Vagina (tissue), 2 donors: ENCODE data around the gene VPS25.

Experiments used
- POLR2A ChIP-seq, 2 donors: fragments of 450-650 bp; IDR thresholded peaks; one replicate each; pipeline ENCODE4 v1.6.1; 2017; ENCODE audit warnings: antibody characterized with exemption in 2 of 2, mild to moderate bottlenecking in 2 of 2, moderate library complexity in 2 of 2
- POLR2AphosphoS5 ChIP-seq, 2 donors: sonication (generic); formaldehyde crosslinking; IDR thresholded peaks; one replicate each; pipeline ENCODE4 v1.9.0; 2017; ENCODE audit warnings: antibody characterized with exemption in 2 of 2, mild to moderate bottlenecking in 2 of 2, low read depth in 1 of 2; ENCODE audit not compliant: insufficient read depth in 1 of 2
- TF ChIP-seq, protein P1 (sequence below), 3 experiments: fragments of 450-650 bp in 2 of 3; fragments of 200-600 bp in 1 of 3; sonication (generic) in 1 of 3; IDR thresholded peaks; one replicate each; pipeline ENCODE4 v1.5.1; 2017 to 2019; ENCODE audit warnings: antibody characterized with exemption in 3 of 3, mild to moderate bottlenecking in 2 of 3, moderate library complexity in 2 of 3

DNA sequence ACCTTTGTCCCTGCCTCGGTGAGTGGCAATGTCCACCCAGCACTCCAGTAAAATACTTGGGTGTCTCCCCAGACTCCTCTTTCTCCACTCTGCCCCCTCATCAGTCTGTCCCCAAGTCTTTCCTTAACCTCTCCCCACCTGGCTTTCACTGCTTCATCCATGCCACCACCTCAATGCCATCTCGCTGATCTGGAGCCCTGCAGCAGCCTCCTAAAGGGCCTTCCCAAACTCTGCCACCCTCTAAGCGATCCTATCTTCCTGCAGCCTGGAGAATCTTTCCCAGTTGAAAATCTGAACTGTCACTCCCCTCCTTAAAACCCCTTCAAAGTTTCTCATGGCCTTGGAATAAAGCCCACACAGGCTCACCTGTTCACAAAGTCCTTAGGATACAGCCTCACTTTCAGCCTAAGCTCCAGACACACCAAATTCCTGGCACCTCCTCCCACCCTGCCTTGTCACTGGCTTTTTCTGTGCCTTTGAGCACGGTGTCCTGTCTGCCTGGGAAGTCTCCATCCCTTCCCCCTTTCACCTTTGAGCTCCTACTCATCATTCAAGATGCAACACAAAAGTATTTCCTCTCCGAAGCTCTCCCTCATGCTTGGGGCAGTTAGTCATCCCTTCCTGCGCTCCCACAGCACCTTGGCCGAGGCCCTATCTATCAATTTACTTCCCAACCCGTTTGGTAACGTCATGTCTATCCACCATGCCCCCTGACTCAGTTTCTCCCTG, 10.0 kb downstream of the VPS25 start:
- TF ChIP-seq, protein P1, sequence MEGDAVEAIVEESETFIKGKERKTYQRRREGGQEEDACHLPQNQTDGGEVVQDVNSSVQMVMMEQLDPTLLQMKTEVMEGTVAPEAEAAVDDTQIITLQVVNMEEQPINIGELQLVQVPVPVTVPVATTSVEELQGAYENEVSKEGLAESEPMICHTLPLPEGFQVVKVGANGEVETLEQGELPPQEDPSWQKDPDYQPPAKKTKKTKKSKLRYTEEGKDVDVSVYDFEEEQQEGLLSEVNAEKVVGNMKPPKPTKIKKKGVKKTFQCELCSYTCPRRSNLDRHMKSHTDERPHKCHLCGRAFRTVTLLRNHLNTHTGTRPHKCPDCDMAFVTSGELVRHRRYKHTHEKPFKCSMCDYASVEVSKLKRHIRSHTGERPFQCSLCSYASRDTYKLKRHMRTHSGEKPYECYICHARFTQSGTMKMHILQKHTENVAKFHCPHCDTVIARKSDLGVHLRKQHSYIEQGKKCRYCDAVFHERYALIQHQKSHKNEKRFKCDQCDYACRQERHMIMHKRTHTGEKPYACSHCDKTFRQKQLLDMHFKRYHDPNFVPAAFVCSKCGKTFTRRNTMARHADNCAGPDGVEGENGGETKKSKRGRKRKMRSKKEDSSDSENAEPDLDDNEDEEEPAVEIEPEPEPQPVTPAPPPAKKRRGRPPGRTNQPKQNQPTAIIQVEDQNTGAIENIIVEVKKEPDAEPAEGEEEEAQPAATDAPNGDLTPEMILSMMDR (IDR thresholded peaks at IDR 0.05), result no peak
- no peak for TF ChIP-seq POLR2A (IDR thresholded peaks at IDR 0.05)
- TF ChIP-seq POLR2AphosphoS5 (IDR thresholded peaks at IDR 0.05; ENCODE audit: insufficient read depth in 1 of 2, low read depth in 1 of 2), result no peak
